Brain microvascular endothelial cell (primary cell): ENCODE measurements around the gene CDK2AP2.

ENCODE experiments used
- DNase-seq: peaks from one replicate; pipeline ENCODE4 v3.0.0-alpha.2; 2020
- H3K27ac ChIP-seq: fragments of 250-450 bp; sonication (Bioruptor Pico); 2 replicates; pipeline ENCODE4 v1.5.1; 2020; ENCODE audit warnings: mild to moderate bottlenecking, moderate library complexity
- H3K27me3 ChIP-seq: fragments of 250-450 bp; sonication (Bioruptor Pico); replicated peaks from 2 replicates; pipeline ENCODE4 v1.5.1; 2020; ENCODE audit warnings: mild to moderate bottlenecking
- H3K36me3 ChIP-seq: fragments of 250-450 bp; sonication (Bioruptor Pico); replicated peaks from 2 replicates; pipeline ENCODE4 v1.5.1; 2020; ENCODE audit warnings: mild to moderate bottlenecking
- H3K4me3 ChIP-seq: 2 replicates; pipeline ENCODE4 v1.5.1; 2011; ENCODE audit warnings: low read depth, mild to moderate bottlenecking, control low read depth, low read length, moderate library complexity
- CTCF ChIP-seq: IDR thresholded peaks from 2 replicates; pipeline ENCODE4 v1.5.1; 2011; ENCODE audit warnings: low read depth, mild to moderate bottlenecking, moderate library complexity, low read length, control low read depth, inconsistent platforms; ENCODE audit errors: missing control alignments
- in situ Hi-C: cut with HindIII; loops from 2 replicates; pipeline ENCODE4 v1.10.0; 2017; ENCODE audit warnings: low sequenced_read_pairs, low pct_ligation_motif_present

The CDK2AP2 gene

GRCh38 chr11:67530282-67530592 lies 22.3 kb upstream of the CDK2AP2 start:
- H3K27me3 ChIP-seq, result no peaks in the 10 kb centered on the region
- no peak for TF ChIP-seq CTCF

GRCh38 chr11:67528376-67528775 lies 20.4 kb upstream of the CDK2AP2 start:
- in situ Hi-C loops, result no loop called here
- H3K36me3 ChIP-seq, result no peaks in the 10 kb centered on the region

More at GRCh38 chr11:67530282-67530592, 22.3 kb upstream of the CDK2AP2 start:
- DNase-seq, result no peak
- no peaks in the 10 kb centered on the region for H3K36me3 ChIP-seq
- no peak overlapping the region for H3K4me3 ChIP-seq
- in situ Hi-C loops, result no loop called here
- H3K27ac ChIP-seq, result no peak overlapping the region

GRCh38 chr11:67525275-67525976 lies 17.5 kb upstream of the CDK2AP2 start:
- TF ChIP-seq CTCF, result no peak
- Histone ChIP-seq H3K27ac (no peak overlapping the region), H3K27me3 (no peaks in the 10 kb centered on the region), H3K36me3 (no peaks in the 10 kb centered on the region), H3K4me3 (no peak overlapping the region)
- DNase-seq, result no peak
- in situ Hi-C loops, result no loop called here

More at GRCh38 chr11:67528376-67528775, 20.4 kb upstream of the CDK2AP2 start:
- Histone ChIP-seq H3K27me3 (no peaks in the 10 kb centered on the region), H3K27ac (no peak overlapping the region), H3K4me3 (no peak overlapping the region)
- DNase-seq, result no peak
- no peak for TF ChIP-seq CTCF

GRCh38 chr11:67524480-67524808 lies 16.5 kb upstream of the CDK2AP2 start:
- TF ChIP-seq CTCF, result no peak

GRCh38 chr11:67523556-67524479 lies 15.9 kb upstream of the CDK2AP2 start:
- in situ Hi-C loops, result no loop called here
- Histone ChIP-seq H3K36me3 (no peaks in the 10 kb centered on the region), H3K27ac (no peak overlapping the region), H3K4me3 (no peak overlapping the region), H3K27me3 (no peaks in the 10 kb centered on the region)
- no peak for DNase-seq
- no peak for TF ChIP-seq CTCF

More at GRCh38 chr11:67524480-67524808, 16.5 kb upstream of the CDK2AP2 start:
- in situ Hi-C loops, result no loop called here
- Histone ChIP-seq H3K27ac (no peak overlapping the region), H3K27me3 (no peaks in the 10 kb centered on the region), H3K36me3 (no peaks in the 10 kb centered on the region), H3K4me3 (no peak overlapping the region)
- DNase-seq, result no peak
